ENCODE measurements around the gene RAX2.
A peak's percentile ranks its signal among the peaks of the same experiment; 100 is the strongest.

The RAX2 gene

DNA sequence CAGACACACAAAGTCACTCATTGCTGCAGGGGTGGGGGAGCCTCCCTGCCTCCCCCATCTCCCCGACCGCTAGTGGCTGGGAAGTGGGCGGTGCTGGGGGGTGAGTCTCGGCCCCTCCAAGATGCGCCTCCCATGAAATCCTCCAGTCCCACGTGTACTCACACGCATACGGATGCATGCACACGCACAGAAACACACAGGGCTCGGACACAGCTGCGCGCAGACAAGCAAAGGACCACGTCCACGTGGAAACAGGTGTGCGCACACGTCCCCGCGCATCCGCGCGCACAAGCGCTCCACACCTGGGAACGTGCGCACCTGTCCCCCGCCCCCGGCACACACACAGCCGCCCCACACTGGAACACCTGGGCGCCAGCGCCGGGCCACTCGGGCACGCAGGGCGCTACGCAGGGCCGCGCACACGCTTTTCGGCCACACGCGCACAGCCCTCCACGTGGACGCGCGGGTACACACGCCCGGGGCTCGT lies 13.5 kb upstream of the RAX2 start:
- H3K9me3 ChIP-seq: peaks cover 7% of the 10 kb centered on the region; the same call in 1 of the 2 replicates
- no peaks in the 10 kb centered on the region for H3K4me1 ChIP-seq
- H3K27me3 ChIP-seq: peaks cover 33% of the 10 kb centered on the region
- no peak overlapping the region for H3K4me3 ChIP-seq (ENCODE audit: low read depth, low read length)
- TF ChIP-seq, protein P1, sequence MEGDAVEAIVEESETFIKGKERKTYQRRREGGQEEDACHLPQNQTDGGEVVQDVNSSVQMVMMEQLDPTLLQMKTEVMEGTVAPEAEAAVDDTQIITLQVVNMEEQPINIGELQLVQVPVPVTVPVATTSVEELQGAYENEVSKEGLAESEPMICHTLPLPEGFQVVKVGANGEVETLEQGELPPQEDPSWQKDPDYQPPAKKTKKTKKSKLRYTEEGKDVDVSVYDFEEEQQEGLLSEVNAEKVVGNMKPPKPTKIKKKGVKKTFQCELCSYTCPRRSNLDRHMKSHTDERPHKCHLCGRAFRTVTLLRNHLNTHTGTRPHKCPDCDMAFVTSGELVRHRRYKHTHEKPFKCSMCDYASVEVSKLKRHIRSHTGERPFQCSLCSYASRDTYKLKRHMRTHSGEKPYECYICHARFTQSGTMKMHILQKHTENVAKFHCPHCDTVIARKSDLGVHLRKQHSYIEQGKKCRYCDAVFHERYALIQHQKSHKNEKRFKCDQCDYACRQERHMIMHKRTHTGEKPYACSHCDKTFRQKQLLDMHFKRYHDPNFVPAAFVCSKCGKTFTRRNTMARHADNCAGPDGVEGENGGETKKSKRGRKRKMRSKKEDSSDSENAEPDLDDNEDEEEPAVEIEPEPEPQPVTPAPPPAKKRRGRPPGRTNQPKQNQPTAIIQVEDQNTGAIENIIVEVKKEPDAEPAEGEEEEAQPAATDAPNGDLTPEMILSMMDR (IDR thresholded peaks at IDR 0.05; ENCODE audit: low read depth, low read length): no peak
- H3K36me3 ChIP-seq: no peaks in the 10 kb centered on the region
- DNase-seq: no peak

DNA sequence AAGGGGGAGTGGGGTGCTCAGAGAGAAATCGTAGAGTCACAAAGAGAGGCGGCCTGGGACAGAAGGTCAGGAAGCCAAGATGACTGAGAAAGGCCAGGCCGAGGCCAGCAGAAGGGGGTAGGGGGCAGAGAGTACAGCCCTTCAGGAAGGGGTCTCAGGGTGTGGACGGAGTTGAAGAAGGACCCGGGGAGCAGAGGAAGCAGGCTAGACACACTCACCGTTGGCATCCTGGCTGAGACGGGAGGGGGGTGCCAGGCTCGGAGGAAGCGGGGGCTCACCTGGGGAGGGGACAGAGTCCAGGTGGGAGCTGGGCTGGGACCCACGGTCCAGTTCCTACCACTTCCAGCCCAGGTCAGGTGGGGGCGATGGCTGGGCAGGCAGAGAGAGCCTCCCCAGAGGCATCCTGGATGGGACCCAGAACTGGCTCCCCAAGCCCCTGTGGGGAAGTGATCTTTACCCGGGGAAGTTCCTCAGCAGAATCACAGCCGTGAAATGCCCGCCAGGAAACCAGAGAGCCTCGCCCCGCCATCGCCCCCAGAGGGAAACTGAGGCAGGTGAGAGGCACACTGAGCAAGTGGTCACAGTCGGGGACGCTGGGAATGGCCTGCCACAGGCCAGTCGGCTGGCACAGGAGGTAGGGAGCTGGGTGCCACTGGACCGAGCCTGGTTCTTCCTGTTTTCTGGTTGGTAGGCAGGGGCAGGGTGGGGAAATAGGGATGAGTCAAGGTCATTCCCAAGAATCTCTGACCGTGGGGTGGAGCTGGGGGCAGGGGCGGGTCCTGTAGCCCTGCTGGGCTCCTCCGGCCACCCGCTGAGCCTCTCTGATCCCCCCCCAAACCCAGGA lies 12.8 kb upstream of the RAX2 start:
- Histone ChIP-seq H3K4me1 (no peaks in the 10 kb centered on the region), H3K9me3 (peaks cover 7% of the 10 kb centered on the region; the same call in 1 of the 2 replicates), H3K4me3 (ENCODE audit: low read depth, low read length) (no peak overlapping the region), H3K27me3 (peaks cover 33% of the 10 kb centered on the region), H3K36me3 (no peaks in the 10 kb centered on the region)
- DNase-seq: no peak
- TF ChIP-seq, protein P1 (IDR thresholded peaks at IDR 0.05; ENCODE audit: low read depth, low read length): no peak

DNA sequence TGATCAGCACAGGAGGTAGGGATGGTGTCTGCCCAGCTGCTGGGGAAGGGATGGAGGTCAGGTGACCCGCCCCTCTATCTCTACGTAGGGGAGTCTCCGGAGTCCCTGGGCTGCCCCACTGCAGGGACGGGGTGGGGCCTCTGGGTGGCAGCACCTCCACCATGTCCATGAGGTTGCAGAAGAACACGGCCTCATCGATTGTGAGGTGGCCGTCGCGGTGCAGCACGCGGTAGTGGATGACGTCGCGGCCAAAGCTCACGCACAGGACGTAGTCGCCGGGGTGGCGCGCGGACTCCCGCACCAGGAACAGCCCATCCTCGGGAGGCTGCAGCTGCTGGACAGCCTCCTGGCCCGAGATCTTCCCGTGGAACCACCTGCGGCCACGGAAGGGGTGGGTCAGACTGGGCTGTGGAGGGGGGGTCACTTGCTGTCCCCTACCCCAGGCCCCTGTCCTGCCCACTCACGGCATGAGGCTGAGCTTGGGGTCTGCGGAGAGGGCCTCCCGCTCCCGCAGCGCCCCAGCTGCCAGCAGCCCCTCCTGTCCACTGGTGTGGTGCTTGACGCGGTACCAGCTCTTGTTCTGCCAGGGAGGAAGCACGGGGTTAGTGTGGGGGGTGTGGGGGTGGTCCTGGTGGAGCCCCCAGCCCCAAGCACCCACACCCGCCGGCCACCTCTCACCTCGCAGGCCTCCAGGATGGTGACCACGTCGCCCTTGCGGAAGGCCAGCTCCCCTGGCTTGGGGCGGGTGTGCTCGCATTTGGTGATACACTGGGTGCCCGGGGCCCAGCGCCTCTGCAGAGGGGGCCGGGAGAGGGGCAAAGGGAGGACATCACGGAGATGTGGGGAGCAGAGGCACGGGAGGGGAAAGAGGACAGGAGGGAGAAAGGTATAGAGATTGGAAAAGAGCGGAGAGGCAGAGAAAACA lies 11.9 kb upstream of the RAX2 start:
- no peaks in the 10 kb centered on the region for H3K4me1 ChIP-seq
- H3K9me3 ChIP-seq: peaks cover 7% of the 10 kb centered on the region; the same call in 1 of the 2 replicates
- H3K4me3 ChIP-seq (ENCODE audit: low read depth, low read length): no peak overlapping the region
- TF ChIP-seq, protein P1 (IDR thresholded peaks at IDR 0.05; ENCODE audit: low read depth, low read length): peak; percentile 46
- peak; percentile 59 for DNase-seq
- peaks cover 33% of the 10 kb centered on the region for H3K27me3 ChIP-seq
- no peaks in the 10 kb centered on the region for H3K36me3 ChIP-seq

DNA sequence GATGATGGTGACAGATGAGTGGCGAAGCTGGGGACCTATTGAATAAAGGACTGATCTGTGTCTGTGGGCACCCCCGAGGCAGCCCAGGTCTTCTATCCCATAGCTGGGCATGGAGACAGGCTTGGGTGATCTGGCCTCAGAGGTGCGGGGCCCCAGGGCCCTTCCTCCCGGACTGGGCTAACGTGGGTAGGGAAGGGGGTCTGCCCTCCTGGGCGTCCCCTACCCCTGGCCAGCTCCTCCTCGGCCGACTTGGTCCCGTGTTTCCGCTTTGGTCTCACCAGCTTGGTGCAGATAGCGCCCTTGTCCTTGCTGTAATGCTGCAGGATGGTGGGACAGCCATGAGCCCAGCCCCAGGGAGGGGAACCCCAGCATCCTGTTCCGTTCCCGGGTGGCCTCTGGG lies 10.9 kb upstream of the RAX2 start:
- Histone ChIP-seq H3K4me1 (no peaks in the 10 kb centered on the region), H3K36me3 (no peaks in the 10 kb centered on the region), H3K27me3 (peaks cover 39% of the 10 kb centered on the region), H3K9me3 (peaks cover 7% of the 10 kb centered on the region; the same call in 1 of the 2 replicates), H3K4me3 (ENCODE audit: low read depth, low read length) (no peak overlapping the region)
- TF ChIP-seq, protein P1 (IDR thresholded peaks at IDR 0.05; ENCODE audit: low read depth, low read length): no peak
- DNase-seq: no peak

DNA sequence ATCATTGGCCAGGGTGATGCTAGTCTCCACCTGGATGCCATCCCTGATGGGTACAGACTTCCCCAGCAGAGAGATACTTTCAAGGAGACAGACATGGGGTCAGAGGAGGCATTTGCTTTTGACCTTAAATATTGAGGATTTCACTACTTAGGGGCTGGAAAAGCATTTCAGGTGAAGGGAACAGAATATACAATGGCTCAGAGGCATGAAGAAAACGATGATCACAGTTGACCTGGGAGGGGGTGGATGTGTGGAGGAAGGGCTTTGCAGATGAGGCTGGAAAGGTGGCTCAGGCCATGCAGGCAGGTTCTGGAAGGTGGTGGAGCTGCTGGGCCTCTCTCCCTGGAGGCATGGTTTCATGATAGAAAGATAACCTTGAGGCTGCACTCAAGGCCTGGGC lies 10.3 kb upstream of the RAX2 start:
- TF ChIP-seq, protein P1 (IDR thresholded peaks at IDR 0.05; ENCODE audit: low read depth, low read length): no peak
- Histone ChIP-seq H3K4me1 (no peaks in the 10 kb centered on the region), H3K9me3 (peaks cover 7% of the 10 kb centered on the region; the same call in 1 of the 2 replicates), H3K27me3 (peaks cover 39% of the 10 kb centered on the region), H3K4me3 (ENCODE audit: low read depth, low read length) (no peak overlapping the region), H3K36me3 (no peaks in the 10 kb centered on the region)
- DNase-seq: no peak

Data from BE2C (cell line).